Right forelimb (tissue), 1 donor: ENCODE results near the gene RBM4B.

Source experiments
- DNase-seq: peaks from one replicate; pipeline ENCODE4 v3.0.0-alpha.2; 2018

RBM4B gene

GRCh38 chr11:66706989-66707388 lies 29.3 kb upstream of the RBM4B start:
- no peak for DNase-seq

- DNase-seq: no peak
These were observed 28.1 kb upstream of the RBM4B start for GRCh38 chr11:66705587-66706335.

- no peak for DNase-seq
These were observed 27.1 kb upstream of the RBM4B start for GRCh38 chr11:66704659-66705360.

GRCh38 chr11:66701432-66702240 lies 23.9 kb upstream of the RBM4B start:
- DNase-seq: no peak

DNA sequence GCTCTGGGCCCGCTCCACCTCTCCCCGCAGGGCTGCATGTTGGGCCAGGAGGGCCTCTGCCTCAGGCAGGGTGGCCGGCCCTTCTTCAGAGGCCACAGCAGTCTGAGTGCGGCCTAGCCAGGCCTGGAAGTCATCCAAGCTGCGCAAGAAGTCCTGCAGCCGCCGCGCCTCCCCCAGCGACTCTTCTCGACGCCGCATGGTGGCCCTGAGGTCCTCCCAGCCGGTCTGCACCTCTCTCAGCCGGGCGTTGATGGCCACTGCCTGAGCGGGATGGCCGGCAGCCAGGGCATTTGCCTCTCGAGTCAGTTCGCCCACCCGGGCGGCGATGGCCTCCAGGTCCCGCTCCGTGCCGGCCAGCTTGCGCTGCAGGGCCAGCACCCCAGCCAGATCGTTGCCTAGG lies 23.1 kb upstream of the RBM4B start:
- DNase-seq: no peak

DNA sequence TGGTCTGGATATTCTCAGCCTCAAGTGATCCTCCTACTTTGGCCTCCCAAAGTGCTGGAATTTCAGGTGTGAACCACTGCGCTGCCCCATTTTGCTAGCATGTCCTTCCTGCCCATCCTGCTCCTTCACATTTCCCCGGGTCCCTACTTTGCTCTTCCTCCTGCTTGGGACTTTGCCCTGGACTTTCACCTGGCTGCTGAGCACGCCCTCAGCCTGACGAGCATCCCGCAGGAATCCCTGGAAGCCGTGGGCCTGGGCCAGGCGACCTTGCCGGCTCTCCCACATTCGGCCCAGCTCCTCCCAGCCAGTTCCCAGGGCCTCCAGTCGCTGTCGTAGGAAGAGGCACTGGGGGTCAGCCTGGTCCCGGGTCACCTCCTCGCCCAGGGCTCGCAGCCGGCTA lies 22.6 kb upstream of the RBM4B start:
- DNase-seq: no peak

DNA sequence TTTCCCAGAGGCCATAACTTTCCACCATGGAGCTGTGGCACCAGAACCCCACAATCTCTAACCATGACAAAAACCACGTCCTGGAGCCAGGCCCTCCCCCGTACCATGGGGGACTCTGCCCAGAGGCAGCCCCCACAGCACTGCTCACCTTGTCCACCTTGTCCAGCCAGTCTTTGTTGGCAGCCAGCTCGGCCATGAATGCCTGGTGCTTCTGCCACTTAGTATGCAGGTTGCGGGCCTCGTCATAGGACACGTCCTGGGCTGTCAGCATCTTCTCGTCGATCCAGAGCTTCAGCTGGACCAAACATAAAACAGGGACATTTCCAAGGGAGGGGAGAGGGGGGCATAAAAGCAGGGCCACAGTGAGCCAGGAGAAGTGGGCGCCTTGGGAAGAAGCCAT lies 20.8 kb upstream of the RBM4B start:
- DNase-seq: no peak

DNA sequence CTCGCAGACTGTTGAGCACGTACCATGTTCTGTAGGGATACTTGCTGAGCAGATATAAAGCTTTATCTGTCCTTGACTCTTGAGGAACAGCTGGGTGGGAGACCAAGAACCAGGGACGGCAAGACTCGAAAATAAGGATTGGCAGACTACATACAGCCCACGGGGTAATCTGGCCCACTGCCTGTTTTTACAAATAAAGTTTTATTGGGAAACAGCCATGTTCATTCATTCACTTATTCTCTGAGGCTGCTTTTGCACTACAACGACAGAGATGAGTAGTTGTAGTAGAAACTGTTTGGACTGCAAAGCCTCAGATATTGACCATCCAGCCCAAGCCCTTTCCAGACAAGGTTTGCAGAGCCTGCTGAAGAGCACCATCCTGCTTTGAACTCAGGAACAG lies 20.3 kb upstream of the RBM4B start:
- no peak for DNase-seq

DNA sequence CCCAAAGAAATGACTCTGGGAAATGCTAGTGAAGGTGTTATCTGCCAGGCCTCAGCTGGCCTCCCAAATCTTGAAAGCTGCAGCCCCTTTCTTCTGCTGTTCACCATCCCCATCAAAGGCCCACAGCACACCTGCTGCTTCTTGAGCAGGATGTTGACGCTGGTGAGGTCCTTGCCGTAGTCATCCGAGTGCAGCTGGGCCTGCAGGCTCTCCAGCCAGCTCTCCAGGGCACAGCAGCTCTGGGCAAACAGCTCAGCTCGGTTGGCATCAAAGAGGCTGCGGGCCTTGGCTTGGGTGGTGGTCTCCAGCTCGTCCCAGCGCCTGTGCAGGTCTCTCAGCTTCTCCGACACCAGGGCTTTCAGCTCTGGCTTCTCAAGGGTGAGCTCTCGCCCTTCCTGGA lies 18.5 kb upstream of the RBM4B start:
- DNase-seq: peak; percentile 7

- DNase-seq: peak; percentile 88
These were observed 17.1 kb upstream of the RBM4B start for GRCh38 chr11:66694732-66695207.

- DNase-seq: no peak
These were observed 16.3 kb upstream of the RBM4B start for GRCh38 chr11:66694056-66694410.

GRCh38 chr11:66693356-66694055 lies 15.8 kb upstream of the RBM4B start:
- DNase-seq: no peak

GRCh38 chr11:66692871-66693331 lies 15.2 kb upstream of the RBM4B start:
- DNase-seq: no peak

GRCh38 chr11:66692446-66692845 lies 14.8 kb upstream of the RBM4B start:
- DNase-seq: no peak

GRCh38 chr11:66691311-66691980 lies 13.8 kb upstream of the RBM4B start:
- no peak for DNase-seq

DNA sequence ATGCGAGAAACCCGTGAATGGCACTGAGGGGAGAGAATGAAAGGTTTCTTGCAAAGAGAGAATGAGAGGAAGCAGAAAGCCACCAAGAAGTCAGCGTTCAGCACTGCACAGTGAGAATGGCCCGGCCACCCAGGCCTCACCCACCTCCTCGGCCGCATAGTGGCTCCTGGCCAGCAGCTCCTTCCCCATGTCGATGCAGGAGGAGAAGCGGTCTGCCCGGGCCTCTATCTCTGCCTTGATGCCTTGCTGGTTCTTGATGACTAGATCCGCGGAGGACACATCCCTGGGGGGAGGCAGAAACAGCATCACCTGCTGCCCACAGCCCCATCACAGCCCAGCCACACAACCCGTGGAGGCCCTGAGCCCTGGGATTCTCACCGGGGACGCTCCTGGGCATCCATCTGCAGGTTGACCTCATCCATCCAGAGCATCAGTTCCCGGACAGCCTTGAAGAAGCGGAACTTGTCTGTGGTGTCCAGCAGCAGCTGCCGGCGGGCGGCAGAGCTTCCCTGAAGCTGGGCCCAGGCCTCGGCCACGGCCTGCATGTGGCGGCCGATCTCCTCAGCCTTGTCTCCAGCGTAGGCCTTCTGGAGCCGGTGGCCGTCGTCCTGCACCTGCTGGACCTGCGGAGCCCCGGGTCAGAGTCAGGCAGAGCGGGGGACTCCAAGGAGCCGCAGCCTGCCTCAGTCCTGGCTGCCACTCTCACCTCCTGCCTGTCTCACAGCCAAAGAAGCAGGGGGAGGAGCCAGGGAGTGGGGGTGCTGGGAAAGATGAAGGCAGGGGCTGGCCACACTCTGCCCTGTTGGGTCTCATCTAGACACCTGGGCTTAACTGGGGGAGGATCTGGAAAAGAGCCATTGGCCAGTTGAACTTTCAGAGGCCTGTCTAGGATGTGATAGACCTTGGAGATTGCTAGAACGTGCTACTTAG lies 12.2 kb upstream of the RBM4B start:
- DNase-seq: no peak

DNA sequence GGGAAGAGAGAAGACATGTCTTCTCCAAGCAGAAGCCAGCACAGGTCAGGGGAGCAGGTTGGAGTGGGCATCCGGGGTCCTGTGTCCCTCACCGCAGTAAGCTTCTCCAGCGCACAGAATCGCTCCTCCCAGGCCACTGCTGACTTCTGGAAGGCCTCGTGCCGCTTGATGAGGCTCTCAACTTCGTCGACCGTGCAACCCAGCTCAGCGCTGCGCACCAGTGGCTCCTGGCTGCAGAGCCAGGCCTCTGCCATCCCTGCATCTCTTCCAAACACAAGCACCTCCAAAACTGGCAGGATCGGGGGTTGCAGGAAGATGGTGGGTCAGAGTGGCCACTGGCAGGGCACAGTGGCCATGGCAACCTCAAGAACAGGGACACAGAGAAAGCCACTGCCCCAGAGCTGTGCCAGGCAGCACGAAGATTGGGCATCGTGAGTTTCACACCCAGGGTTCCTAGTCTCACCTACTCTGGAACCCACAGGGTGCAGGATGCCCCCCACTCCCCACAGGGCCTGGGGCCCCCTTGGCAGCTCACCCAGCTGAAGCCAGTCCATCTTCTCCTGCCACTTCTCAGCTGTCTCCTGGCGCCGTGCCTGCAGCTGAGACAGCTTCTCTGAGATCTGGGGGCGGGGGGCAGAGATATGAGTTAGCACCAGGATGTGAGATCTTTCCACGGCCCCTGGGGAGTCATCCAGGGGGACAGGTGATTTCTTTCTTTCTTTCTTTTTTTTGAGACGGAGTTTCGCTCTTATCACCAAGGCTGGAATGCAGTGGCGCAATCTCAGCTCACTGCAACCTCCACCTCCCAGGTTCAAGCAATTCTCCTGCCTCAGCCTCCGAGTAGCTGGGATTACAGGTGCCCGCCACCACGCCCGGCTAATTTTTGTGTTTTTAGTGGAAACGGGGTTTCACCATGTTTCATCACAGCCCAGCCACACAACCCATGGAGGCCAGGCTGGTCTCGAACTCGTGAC lies 11.2 kb upstream of the RBM4B start:
- no peak for DNase-seq

DNA sequence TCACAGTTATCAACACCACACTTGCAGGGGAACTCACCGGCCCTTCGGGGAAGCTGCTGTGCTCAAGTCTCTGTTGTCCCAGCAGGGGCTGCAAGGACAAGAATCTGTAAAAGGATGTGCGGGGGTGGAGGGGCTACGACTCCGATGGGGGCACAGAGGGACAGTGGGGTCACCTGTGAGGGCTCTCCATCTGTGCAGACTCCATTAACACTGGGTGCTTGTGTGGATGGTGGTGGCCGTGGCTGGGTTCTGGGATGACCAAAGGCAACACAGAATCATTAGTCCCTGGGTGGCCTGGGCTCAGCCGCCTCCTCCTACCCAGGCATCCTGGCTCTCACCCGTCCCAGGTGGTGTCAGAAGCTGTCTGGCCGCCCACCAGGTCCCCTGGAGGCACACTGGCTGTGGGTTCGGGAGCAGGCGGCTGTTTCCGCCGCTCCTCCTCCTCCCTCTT lies 10.2 kb upstream of the RBM4B start:
- DNase-seq: no peak

- no peak for DNase-seq
These were observed 9.4 kb upstream of the RBM4B start for GRCh38 chr11:66686801-66687750.
